HepG2 (cell line): ENCODE measurements around the gene STK25.

Source experiments
- EZH2 ChIP-seq: conservative IDR thresholded peaks from 2 replicates; pipeline ENCODE4 v1.6.1; 2012; ENCODE audit warnings: mild to moderate bottlenecking, low read depth, low read length, moderate library complexity
- FOXA1 ChIP-seq, 2 experiments: fragments of 450-650 bp in 1 of 2; sonication (generic) in 1 of 2; formaldehyde crosslinking in 1 of 2; IDR thresholded peaks; 2 replicates each; pipeline versions ENCODE4 v1.4.0 to v1.6.1; 2016 to 2020; ENCODE audit warnings: missing genetic modification reagents in 1 of 2
- PATZ1 ChIP-seq: sonication (generic); formaldehyde crosslinking; IDR thresholded peaks from 2 replicates; pipeline ENCODE4 v1.4.0; 2020; ENCODE audit warnings: missing genetic modification reagents
- PAWR ChIP-seq: sonication (generic); formaldehyde crosslinking; IDR thresholded peaks from 2 replicates; pipeline ENCODE4 v1.4.0; 2020; ENCODE audit warnings: missing genetic modification reagents, mild to moderate bottlenecking, borderline replicate concordance
- POLR2A ChIP-seq, 2 experiments: IDR thresholded peaks; 2 replicates each; pipeline ENCODE4 v1.6.1; 2011; ENCODE audit warnings: low read depth in 2 of 2, low read length in 2 of 2, mild to moderate bottlenecking in 1 of 2, moderate library complexity in 1 of 2; ENCODE audit not compliant: insufficient read depth in 1 of 2
- POLR2AphosphoS5 ChIP-seq: IDR thresholded peaks from 2 replicates; pipeline ENCODE4 v1.6.1; 2012; ENCODE audit warnings: low read depth, low read length
- SP1 ChIP-seq, 2 experiments: fragments of 450-650 bp in 1 of 2; sonication (generic) in 1 of 2; formaldehyde crosslinking in 1 of 2; IDR thresholded peaks; 2 replicates each; pipeline versions ENCODE4 v1.4.0 to v1.6.1; 2016 to 2020; ENCODE audit warnings: missing genetic modification reagents in 1 of 2
- TEF ChIP-seq: sonication (generic); formaldehyde crosslinking; IDR thresholded peaks from 2 replicates; pipeline ENCODE4 v1.5.0; 2020; ENCODE audit warnings: missing genetic modification reagents
- ZBTB49 ChIP-seq: sonication (generic); formaldehyde crosslinking; IDR thresholded peaks from 2 replicates; pipeline ENCODE4 v1.4.0; 2020; ENCODE audit warnings: missing genetic modification reagents, borderline replicate concordance
- ZNF138 ChIP-seq: sonication (generic); formaldehyde crosslinking; IDR thresholded peaks from 2 replicates; pipeline ENCODE4 v1.5.0; 2020; ENCODE audit warnings: mild to moderate bottlenecking, low read depth, missing genetic modification reagents
- ZNF441 ChIP-seq: sonication (generic); formaldehyde crosslinking; IDR thresholded peaks from 2 replicates; pipeline ENCODE4 v1.7.0; 2021; ENCODE audit warnings: missing genetic modification reagents, borderline replicate concordance
- ZNF549 ChIP-seq: sonication (generic); formaldehyde crosslinking; IDR thresholded peaks from 2 replicates; pipeline ENCODE4 v1.5.0; 2020; ENCODE audit warnings: missing genetic modification reagents

GRCh38 chr2:241506793-241507429, 1.5 kb downstream of the STK25 start:
- TF ChIP-seq FOXA1 (IDR thresholded peaks at IDR 0.05) (no peak), FOXA1 (CRISPR knock-in tag; IDR thresholded peaks at IDR 0.05) (no peak), PAWR (CRISPR knock-in tag) (no peak), ZNF549 (CRISPR knock-in tag) (no peak), POLR2A (IDR thresholded peaks at IDR 0.05; ENCODE audit: insufficient read depth in 1 of 2, low read depth in 2 of 2, low read length in 2 of 2) (no peak), ZNF441 (CRISPR knock-in tag) (no peak), POLR2AphosphoS5 (no peak), ZNF138 (0 out of 2 replicates have a peak, but pooled peaks have one; percentile 15), ZBTB49 (CRISPR knock-in tag) (no peak), SP1 (IDR thresholded peaks at IDR 0.05) (no peak), SP1 (CRISPR knock-in tag; IDR thresholded peaks at IDR 0.05) (no peak), TEF (CRISPR knock-in tag) (no peak), EZH2 (no peak), PATZ1 (CRISPR knock-in tag) (no peak; the same call in 1 of the 2 replicates)
